Glutamatergic neuron (in vitro differentiated cells): ENCODE data around the gene PTPRN2. TPM values are rescaled to one million over a fixed set of nuclear protein-coding genes. Genes with fewer than 3 reads are reported as not detected.

ENCODE experiments used
- DNase-seq: peaks from one replicate; pipeline ENCODE4 v3.0.0; 2022
- H3K27ac Mint-ChIP-seq: one replicate; pipeline ENCODE4 v1.8.0; 2020; ENCODE audit warnings: mild to moderate bottlenecking, mixed read lengths, inconsistent platforms; ENCODE audit not compliant: unreplicated experiment
- H3K27me3 Mint-ChIP-seq: one replicate; pipeline ENCODE4 v1.8.0; 2020; ENCODE audit warnings: mild to moderate bottlenecking, moderate library complexity, mixed read lengths, inconsistent platforms; ENCODE audit not compliant: unreplicated experiment
- H3K36me3 Mint-ChIP-seq: one replicate; pipeline ENCODE4 v1.8.0; 2020; ENCODE audit warnings: mild to moderate bottlenecking, mixed read lengths, inconsistent platforms; ENCODE audit not compliant: unreplicated experiment
- H3K4me1 Mint-ChIP-seq: one replicate; pipeline ENCODE4 v1.8.0; 2020; ENCODE audit warnings: mild to moderate bottlenecking, low read depth, mixed read lengths, inconsistent platforms; ENCODE audit not compliant: unreplicated experiment
- H3K4me3 Mint-ChIP-seq: one replicate; pipeline ENCODE4 v1.8.0; 2020; ENCODE audit warnings: mild to moderate bottlenecking, mixed read lengths, inconsistent platforms; ENCODE audit not compliant: unreplicated experiment
- H3K9me3 Mint-ChIP-seq: one replicate; pipeline ENCODE4 v1.8.0; 2020; ENCODE audit warnings: mild to moderate bottlenecking, moderate library complexity, mixed read lengths, inconsistent platforms; ENCODE audit not compliant: unreplicated experiment
- CTCF ChIP-seq: fragments of 200-600 bp; sonication (generic); IDR thresholded peaks from one replicate; pipeline ENCODE4 v1.5.0; 2021; ENCODE audit not compliant: partially characterized antibody, unreplicated experiment
- total RNA-seq: library from RNA; stranded (reverse); fragmentation: NEBNext Ultra II Directional; extraction: Animal tissue kit (Norgen Biotek cat#: 25700); gene quantifications from one replicate; pipeline ENCODE4 v1.2.1, GENCODE V29; 2021; ENCODE audit not compliant: unreplicated experiment

Gene PTPRN2
- total RNA-seq, 1 donor from 2014 or later, result 49.0 TPM

GRCh38 chr7:157885140-157885539, 702.5 kb downstream of the PTPRN2 start:
- Mint-ChIP-seq H3K36me3 (peaks cover 21% of the 10 kb centered on the region), H3K27me3 (no peaks in the 10 kb centered on the region), H3K9me3 (peaks cover 19% of the 10 kb centered on the region), H3K4me3 (no peak overlapping the region), H3K27ac (no peak overlapping the region), H3K4me1 (no peaks in the 10 kb centered on the region)
- no peak for DNase-seq
- no peak for TF ChIP-seq CTCF

- H3K4me3 Mint-ChIP-seq, result no peak overlapping the region
- H3K36me3 Mint-ChIP-seq, result peaks cover 21% of the 10 kb centered on the region
- no peak for TF ChIP-seq CTCF
- H3K27ac Mint-ChIP-seq, result no peak overlapping the region
- no peaks in the 10 kb centered on the region for H3K27me3 Mint-ChIP-seq
- peaks cover 20% of the 10 kb centered on the region for H3K9me3 Mint-ChIP-seq
- no peak for DNase-seq
- H3K4me1 Mint-ChIP-seq, result no peaks in the 10 kb centered on the region
Measured at GRCh38 chr7:157884461-157885062, 703.1 kb downstream of the PTPRN2 start.

GRCh38 chr7:157881048-157881771, 706.4 kb downstream of the PTPRN2 start:
- no peak for TF ChIP-seq CTCF
- DNase-seq, result no peak
- Mint-ChIP-seq H3K4me1 (no peaks in the 10 kb centered on the region), H3K36me3 (peaks cover 20% of the 10 kb centered on the region), H3K4me3 (no peak overlapping the region), H3K9me3 (peaks cover 18% of the 10 kb centered on the region), H3K27me3 (peaks cover 6% of the 10 kb centered on the region), H3K27ac (no peak overlapping the region)

- Mint-ChIP-seq H3K4me1 (peaks cover 2% of the 10 kb centered on the region), H3K36me3 (peaks cover 20% of the 10 kb centered on the region), H3K4me3 (no peak overlapping the region), H3K9me3 (peaks cover 24% of the 10 kb centered on the region), H3K27ac (no peak overlapping the region), H3K27me3 (peaks cover 10% of the 10 kb centered on the region)
- DNase-seq, result no peak
- TF ChIP-seq CTCF, result no peak
Measured at GRCh38 chr7:157879391-157879790, 708.2 kb downstream of the PTPRN2 start.
